SH-SY5Y (cell line): ENCODE measurements around the gene RPS6KB2.

ENCODE experiments used
- GATA2 ChIP-seq: IDR thresholded peaks from 2 replicates; pipeline ENCODE4 v1.6.1; 2011; ENCODE audit warnings: mild to moderate bottlenecking, low read depth, low read length
- GATA3 ChIP-seq: IDR thresholded peaks from 2 replicates; pipeline ENCODE4 v1.6.1; 2011; ENCODE audit warnings: low read depth, mild to moderate bottlenecking, low read length, moderate library complexity

RPS6KB2 gene

DNA sequence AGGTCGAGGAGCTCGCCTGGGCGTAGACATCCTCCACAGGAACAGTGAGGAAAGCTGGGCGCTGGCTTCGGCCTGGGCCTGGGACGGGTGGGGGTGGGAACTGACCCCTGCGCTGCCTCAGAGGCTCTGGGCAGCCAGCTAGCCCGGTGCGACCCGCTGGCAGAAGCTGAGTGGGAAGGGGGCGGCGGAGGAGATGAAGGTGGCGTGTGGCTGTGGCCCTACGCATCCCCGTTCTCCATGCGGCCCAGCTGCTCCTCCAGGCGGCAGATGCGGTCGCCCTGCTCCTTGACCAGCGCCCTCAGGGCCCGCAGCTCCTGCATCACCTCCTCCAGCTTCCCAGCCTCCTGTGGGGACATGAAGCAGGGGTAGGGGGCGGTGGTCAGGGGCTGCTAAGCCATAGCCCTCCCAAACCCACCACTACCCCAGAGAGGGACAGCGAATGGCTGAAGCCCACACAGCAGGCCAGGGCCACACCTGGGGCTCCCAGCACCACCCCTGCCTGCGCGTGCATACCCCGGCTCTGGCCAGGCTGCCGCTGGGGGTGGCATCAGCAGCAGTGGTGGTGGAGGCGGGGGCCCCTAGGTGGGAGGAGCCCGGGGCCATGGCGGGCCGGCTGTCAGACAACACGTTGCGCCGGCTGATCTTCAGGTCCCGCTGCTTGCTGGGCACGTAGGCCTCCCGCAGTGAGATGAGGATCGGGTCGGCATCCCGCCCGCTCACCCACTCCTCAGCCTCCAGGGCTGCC is 10.0 kb downstream of the RPS6KB2 start:
- TF ChIP-seq GATA2 (no peak), GATA3 (no peak)

- TF ChIP-seq GATA3 (no peak), GATA2 (no peak)
These were observed 11.3 kb downstream of the RPS6KB2 start for GRCh38 chr11:67439321-67440228.

- TF ChIP-seq GATA3 (no peak), GATA2 (no peak)
These were observed 12.2 kb downstream of the RPS6KB2 start for GRCh38 chr11:67440229-67441097.

GRCh38 chr11:67441098-67441563 is 12.8 kb downstream of the RPS6KB2 start:
- TF ChIP-seq GATA3 (no peak), GATA2 (no peak)

GRCh38 chr11:67441731-67442351 is 13.5 kb downstream of the RPS6KB2 start:
- no peak for TF ChIP-seq GATA2
- TF ChIP-seq GATA3 = no peak

DNA sequence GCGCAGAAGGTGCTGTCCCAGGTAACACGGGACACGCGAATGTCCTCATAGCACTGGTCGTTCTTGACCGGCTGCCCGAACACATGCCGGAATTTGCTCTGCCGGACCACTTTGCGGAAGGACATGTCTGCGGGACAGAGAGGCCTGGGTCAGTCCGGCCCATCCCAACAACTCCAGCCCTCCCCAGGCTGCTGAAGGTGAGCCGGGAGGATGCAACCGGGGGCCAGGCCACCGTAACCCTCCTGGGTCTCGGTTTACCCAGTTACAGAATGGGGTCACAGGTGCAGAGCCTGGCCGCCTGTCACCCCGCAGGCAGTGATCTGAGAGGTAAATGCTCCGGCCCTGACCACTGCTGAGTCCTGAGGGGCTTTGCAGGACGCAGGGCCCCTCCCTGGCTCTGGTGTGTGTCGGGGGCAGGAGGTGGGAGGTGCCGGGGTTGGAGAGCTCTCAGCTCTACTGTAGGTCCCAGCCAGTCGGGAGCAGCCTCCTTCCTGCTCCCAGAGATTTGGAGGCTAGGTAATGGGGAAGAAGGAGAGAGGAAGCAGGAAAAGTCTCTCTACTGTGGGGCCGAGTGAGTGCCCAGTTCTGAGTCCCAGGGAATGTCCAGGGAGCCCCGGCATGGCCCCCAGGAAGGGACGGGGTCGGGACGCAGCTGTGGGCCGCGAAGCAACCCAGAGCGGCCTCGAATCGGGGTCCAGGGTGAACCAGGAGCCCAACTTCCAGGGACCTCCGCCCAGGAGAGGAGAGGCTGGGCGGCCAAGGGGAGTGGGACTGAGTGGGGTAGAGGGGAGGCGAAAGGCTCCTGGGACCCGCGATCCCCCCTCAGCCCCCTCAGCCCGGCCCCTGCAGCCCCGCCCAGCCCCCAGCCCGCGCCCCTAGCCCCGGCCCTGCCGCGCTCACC is 14.5 kb downstream of the RPS6KB2 start:
- TF ChIP-seq GATA3 (no peak), GATA2 (no peak)

DNA sequence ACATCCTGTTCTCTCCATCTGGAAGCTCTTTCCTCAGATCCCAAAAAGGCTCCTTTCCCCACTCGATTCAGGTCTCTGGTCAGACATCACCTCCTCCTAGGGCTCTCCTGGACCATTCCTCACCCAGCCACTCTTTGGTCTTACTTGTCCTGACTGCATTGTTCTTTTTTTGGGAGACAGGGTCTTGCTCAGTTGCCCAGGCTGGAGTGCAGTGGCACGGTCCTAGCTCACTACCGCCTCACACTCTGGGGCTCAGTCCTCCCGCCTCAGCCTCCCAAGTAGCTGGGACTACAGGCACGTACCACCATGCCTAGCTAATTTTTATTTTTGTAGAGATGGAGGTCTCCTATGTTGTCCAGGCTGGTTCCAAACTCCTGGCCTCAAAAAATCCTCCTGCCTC is 17.2 kb downstream of the RPS6KB2 start:
- TF ChIP-seq GATA2 = no peak
- TF ChIP-seq GATA3 = no peak

DNA sequence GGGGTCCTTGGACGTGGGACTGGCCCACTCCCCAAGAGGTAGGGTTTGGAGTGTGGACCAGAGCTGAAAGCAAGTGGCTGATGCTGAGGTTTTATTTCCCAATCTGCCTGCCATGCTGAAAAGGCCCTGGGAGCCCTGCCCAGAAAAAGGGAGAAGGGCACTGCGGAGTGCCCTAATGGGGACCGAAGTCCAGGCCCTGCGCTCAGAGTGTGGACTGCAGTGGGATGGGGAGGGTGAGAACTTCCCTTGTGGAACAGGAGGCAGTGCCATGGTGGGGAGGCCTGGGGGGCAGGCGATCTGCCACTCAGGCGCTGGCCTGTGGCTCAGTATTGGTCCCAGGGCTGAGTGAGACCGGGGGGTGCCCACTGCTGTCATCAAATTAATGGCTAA is 19.9 kb downstream of the RPS6KB2 start:
- TF ChIP-seq GATA3 = no peak
- no peak for TF ChIP-seq GATA2

DNA sequence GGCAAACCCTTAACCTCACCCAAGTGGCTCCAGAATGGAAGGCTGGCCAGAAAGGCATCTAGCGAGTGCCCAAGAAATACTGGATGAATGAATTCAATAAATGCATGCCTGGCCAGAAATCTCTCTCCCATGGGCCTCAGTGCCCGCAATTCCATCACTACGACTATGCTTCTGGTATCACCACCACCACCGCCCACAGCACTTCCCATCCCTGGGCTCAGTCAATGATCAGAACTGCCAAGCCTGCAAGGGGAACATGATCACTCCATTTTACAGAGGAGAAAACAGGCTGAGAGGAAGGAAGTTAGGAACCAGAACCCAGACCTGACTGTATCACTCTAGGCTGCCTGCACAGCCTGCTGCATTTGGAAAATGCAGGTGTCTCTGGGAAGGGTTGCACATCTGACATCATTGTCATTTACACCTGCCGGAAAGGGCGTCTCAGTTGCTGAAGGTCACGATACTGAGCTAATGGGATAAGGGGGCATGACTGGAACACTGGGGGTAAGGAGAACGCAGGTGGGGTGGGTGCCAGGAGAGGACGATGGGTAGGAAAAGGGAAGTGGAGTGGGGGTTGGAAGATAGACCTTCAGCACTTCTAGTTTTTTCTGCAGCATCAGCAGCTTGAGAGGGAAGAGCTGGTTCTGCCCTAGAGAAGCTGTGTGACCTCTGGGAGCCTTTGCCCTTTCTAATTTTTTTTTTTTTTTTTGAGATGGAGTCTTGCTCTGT is 21.0 kb downstream of the RPS6KB2 start:
- no peak for TF ChIP-seq GATA3
- TF ChIP-seq GATA2 = no peak

DNA sequence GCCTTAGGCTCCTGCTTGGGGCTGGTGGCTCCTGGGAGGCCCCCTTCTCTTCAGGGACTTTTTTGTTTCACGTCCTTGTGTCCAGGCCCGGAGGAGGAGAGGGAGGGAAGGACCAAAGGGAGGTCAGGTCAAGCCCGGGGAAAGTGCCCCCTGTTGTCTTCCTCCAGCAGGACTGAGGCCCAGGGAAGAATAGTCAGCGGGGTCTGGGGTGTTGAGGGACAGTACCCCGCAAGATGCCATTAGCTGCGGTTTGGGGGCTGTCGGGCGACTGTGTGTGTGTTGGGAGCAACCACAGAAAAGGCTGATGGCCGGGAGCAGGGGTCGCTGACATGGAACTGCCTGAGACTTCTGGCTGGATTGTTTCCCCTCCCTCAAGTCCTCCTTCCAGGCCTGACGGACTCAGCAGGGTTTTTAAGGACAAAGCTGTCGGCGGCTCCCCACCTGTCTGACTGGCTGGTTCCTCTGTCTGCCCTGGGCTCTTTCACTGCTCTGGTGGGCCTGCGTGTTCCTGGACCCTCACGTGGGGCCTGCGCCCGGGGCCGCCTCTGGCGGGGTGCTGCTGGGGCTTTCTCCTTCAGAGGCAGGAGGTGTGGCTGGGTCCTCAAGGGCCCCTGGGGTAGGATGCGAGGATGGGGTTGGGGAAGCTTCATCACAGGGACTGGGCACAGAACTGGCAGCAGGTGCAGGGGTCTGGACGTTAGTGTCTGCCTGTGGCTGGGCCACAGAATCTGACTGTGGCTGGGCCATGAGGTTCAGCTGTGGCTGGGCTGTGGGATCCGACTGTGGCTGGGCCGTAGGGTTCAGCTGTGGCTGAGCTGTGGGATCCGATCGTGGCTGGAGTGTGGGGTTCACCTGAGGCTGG is 22.7 kb downstream of the RPS6KB2 start:
- TF ChIP-seq GATA3 (no peak), GATA2 (no peak)

- TF ChIP-seq GATA3 (no peak), GATA2 (no peak)
These were observed 23.3 kb downstream of the RPS6KB2 start for GRCh38 chr11:67451658-67451976.
